Tibial nerve (tissue), 4 donors: ENCODE data around the gene TMEM26. TPM values are rescaled to one million over a fixed set of nuclear protein-coding genes. Genes with fewer than 3 reads are reported as not detected.

ENCODE experiments used
- DNase-seq, 2 donors: peaks; one replicate each; pipeline ENCODE4 v3.0.0-alpha.2; 2019; ENCODE audit warnings: low spot score in 2 of 2
- H3K27ac ChIP-seq, 4 donors: fragments of 200-600 bp; sonication (generic) in 3 of 4; one replicate each; pipeline ENCODE4 v1.5.1; 2017 to 2019; ENCODE audit warnings: mild to moderate bottlenecking in 1 of 4
- H3K27me3 ChIP-seq, 2 donors: fragments of 200-600 bp; sonication (generic) in 1 of 2; one replicate each; pipeline versions ENCODE4 v1.5.1 to v1.6.0; 2017 to 2019
- H3K36me3 ChIP-seq, 3 donors: fragments of 200-600 bp; sonication (generic); one replicate each; pipeline ENCODE4 v1.5.1; 2018 to 2019
- H3K4me1 ChIP-seq, 4 donors: fragments of 200-600 bp; sonication (generic) in 3 of 4; one replicate each; pipeline ENCODE4 v1.5.1; 2017 to 2019
- H3K4me3 ChIP-seq, 4 donors: fragments of 200-600 bp; sonication (generic) in 3 of 4; one replicate each; pipeline ENCODE4 v1.5.1; 2017 to 2019; ENCODE audit warnings: mild to moderate bottlenecking in 1 of 4, moderate library complexity in 1 of 4
- H3K9me3 ChIP-seq, 4 donors: fragments of 200-600 bp; sonication (generic) in 3 of 4; one replicate each; pipeline ENCODE4 v1.5.1; 2017 to 2019
- CTCF ChIP-seq, 5 experiments: fragments of 200-600 bp in 3 of 5; fragments of 450-650 bp in 2 of 5; sonication (generic) in 3 of 5; IDR thresholded peaks; one replicate each; pipeline ENCODE4 v1.5.1; 2016 to 2019; ENCODE audit warnings: antibody characterized with exemption in 5 of 5, mild to moderate bottlenecking in 3 of 5, moderate library complexity in 2 of 5
- EP300 ChIP-seq, 2 donors: sonication (generic); formaldehyde crosslinking; IDR thresholded peaks; one replicate each; pipeline ENCODE4 v1.6.1; 2017; ENCODE audit warnings: antibody characterized with exemption in 2 of 2, mild to moderate bottlenecking in 1 of 2
- POLR2A ChIP-seq, 2 donors: fragments of 450-650 bp; IDR thresholded peaks; one replicate each; pipeline ENCODE4 v1.6.1; 2017; ENCODE audit warnings: antibody characterized with exemption in 2 of 2, mild to moderate bottlenecking in 2 of 2, moderate library complexity in 2 of 2
- WGBS, 2 donors: methylation state at CpG; one replicate each; pipeline ENCODE4 v1.1.5; 2018; 5-methylcytosine and 5-hydroxymethylcytosine counted together
- total RNA-seq, 4 donors: library from RNA; depleted of rRNA; stranded (reverse); fragments of >200 nt; gene quantifications; one replicate each; pipeline ENCODE4 v1.1.0, GENCODE V29; 2016

The TMEM26 gene
- total RNA-seq, 4 donors from 2014 or later: 0.22 TPM; not detected in 3

GRCh38 chr10:61465901-61466632 is 12.9 kb upstream of the TMEM26 start:
- Histone ChIP-seq H3K27ac (no peak overlapping the region), H3K4me1 (peaks cover 0 to 19% (median 0%) of the 10 kb centered on the region in 4 donors), H3K9me3 (no peaks in the 10 kb centered on the region), H3K36me3 (no peaks in the 10 kb centered on the region), H3K4me3 (no peak overlapping the region), H3K27me3 (no peaks in the 10 kb centered on the region)
- DNase-seq: no peak
- 92 to 95% methylated on average over 3 of the region's 3 CpGs for WGBS, 2 donors
- TF ChIP-seq POLR2A (IDR thresholded peaks at IDR 0.05) (no peak), EP300 (IDR thresholded peaks at IDR 0.05) (no peak), CTCF (IDR thresholded peaks at IDR 0.05) (no peak)

GRCh38 chr10:61465171-61465496 is 12.0 kb upstream of the TMEM26 start:
- Histone ChIP-seq H3K27ac (no peak overlapping the region), H3K4me1 (peaks cover 0 to 19% (median 0%) of the 10 kb centered on the region in 4 donors), H3K4me3 (no peak overlapping the region), H3K27me3 (no peaks in the 10 kb centered on the region), H3K36me3 (no peaks in the 10 kb centered on the region), H3K9me3 (no peaks in the 10 kb centered on the region)
- TF ChIP-seq EP300 (IDR thresholded peaks at IDR 0.05) (no peak), POLR2A (IDR thresholded peaks at IDR 0.05) (no peak), CTCF (IDR thresholded peaks at IDR 0.05) (no peak)
- no peak for DNase-seq

- H3K9me3 ChIP-seq: no peaks in the 10 kb centered on the region
- H3K4me3 ChIP-seq: no peak overlapping the region
- H3K36me3 ChIP-seq: no peaks in the 10 kb centered on the region
- TF ChIP-seq EP300 (IDR thresholded peaks at IDR 0.05) (peak in 1 of 2 donors; percentile 14), POLR2A (IDR thresholded peaks at IDR 0.05) (no peak)
- no peak for DNase-seq
- no peaks in the 10 kb centered on the region for H3K27me3 ChIP-seq
- H3K4me1 ChIP-seq: peaks cover 0 to 19% (median 0%) of the 10 kb centered on the region in 4 donors
- no peak overlapping the region for H3K27ac ChIP-seq
- 77 to 80% methylated on average over 6 of the region's 6 CpGs for WGBS, 2 donors
Observed at GRCh38 chr10:61464461-61465170, 11.4 kb upstream of the TMEM26 start.

GRCh38 chr10:61463035-61463909 is 10.1 kb upstream of the TMEM26 start:
- Histone ChIP-seq H3K9me3 (no peaks in the 10 kb centered on the region), H3K27me3 (no peaks in the 10 kb centered on the region), H3K27ac (no peak overlapping the region), H3K4me1 (peaks cover 0 to 19% (median 0%) of the 10 kb centered on the region in 4 donors), H3K36me3 (no peaks in the 10 kb centered on the region), H3K4me3 (no peak overlapping the region)
- WGBS, 2 donors: 36 to 39% methylated on average over 5 of the region's 5 CpGs
- TF ChIP-seq POLR2A (IDR thresholded peaks at IDR 0.05) (no peak), EP300 (IDR thresholded peaks at IDR 0.05) (no peak), CTCF (IDR thresholded peaks at IDR 0.05) (no peak)
- no peak for DNase-seq

- DNase-seq: no peak
- peaks cover 0 to 19% (median 0%) of the 10 kb centered on the region in 4 donors for H3K4me1 ChIP-seq
- H3K4me3 ChIP-seq: no peak overlapping the region
- H3K27me3 ChIP-seq: no peaks in the 10 kb centered on the region
- no peak overlapping the region for H3K27ac ChIP-seq
- TF ChIP-seq POLR2A (IDR thresholded peaks at IDR 0.05): no peak
- no peak for TF ChIP-seq EP300 (IDR thresholded peaks at IDR 0.05)
- TF ChIP-seq CTCF (IDR thresholded peaks at IDR 0.05): no peak
- no peaks in the 10 kb centered on the region for H3K36me3 ChIP-seq
- H3K9me3 ChIP-seq: no peaks in the 10 kb centered on the region
Observed at GRCh38 chr10:61460835-61461234, 7.7 kb upstream of the TMEM26 start.
